Breast epithelium (tissue), 4 donors: Measurements from ENCODE around the gene TSHZ3. TPM values are rescaled to one million over a fixed set of nuclear protein-coding genes. Genes with fewer than 3 reads are reported as not detected.

Source experiments
- DNase-seq, 2 donors: peaks; one replicate each; pipeline ENCODE4 v3.0.0-alpha.2; 2019; ENCODE audit warnings: low spot score in 2 of 2
- H3K27ac ChIP-seq, 2 donors: fragments of 200-600 bp; sonication (generic) in 1 of 2; one replicate each; pipeline ENCODE4 v1.5.1; 2016 to 2019; ENCODE audit warnings: mild to moderate bottlenecking in 1 of 2
- H3K27me3 ChIP-seq, 2 donors: fragments of 200-600 bp; sonication (generic) in 1 of 2; one replicate each; pipeline versions ENCODE4 v1.5.1 to v1.6.0; 2017 to 2019; ENCODE audit warnings: control low read depth in 1 of 2, mild to moderate bottlenecking in 1 of 2
- H3K36me3 ChIP-seq: fragments of 200-600 bp; one replicate; pipeline ENCODE4 v1.5.1; 2019
- H3K4me1 ChIP-seq, 2 donors: fragments of 200-600 bp; sonication (generic); one replicate each; pipeline ENCODE4 v1.5.1; 2016 to 2019; ENCODE audit warnings: control low read depth in 1 of 2
- H3K4me3 ChIP-seq, 3 donors: fragments of 200-600 bp; sonication (generic); 1 replicate in 2 of 3; 2 replicates in 1 of 3; pipeline ENCODE4 v1.5.1; 2016 to 2019; ENCODE audit warnings: mild to moderate bottlenecking in 3 of 3, moderate library complexity in 2 of 3
- H3K9me3 ChIP-seq, 2 donors: fragments of 200-600 bp; sonication (generic) in 1 of 2; one replicate each; pipeline ENCODE4 v1.5.1; 2016 to 2019; ENCODE audit warnings: control low read depth in 1 of 2
- CTCF ChIP-seq, 3 donors: fragments of 450-650 bp; IDR thresholded peaks; one replicate each; pipeline ENCODE4 v1.5.1; 2016 to 2017; ENCODE audit warnings: antibody characterized with exemption in 3 of 3, mild to moderate bottlenecking in 3 of 3, moderate library complexity in 3 of 3
- POLR2A ChIP-seq: fragments of 450-650 bp; IDR thresholded peaks from one replicate; pipeline ENCODE4 v1.6.1; 2016; ENCODE audit warnings: antibody characterized with exemption, mild to moderate bottlenecking, moderate library complexity
- POLR2AphosphoS5 ChIP-seq, 3 donors: sonication (generic); formaldehyde crosslinking; IDR thresholded peaks; one replicate each; pipeline ENCODE4 v1.6.1; 2017; ENCODE audit warnings: antibody characterized with exemption in 3 of 3
- intact Hi-C: fragments of 100-400 bp; cut with DNase I; formaldehyde crosslinking; loops from one replicate; pipeline ENCODE4 v1.15.1; 2023; ENCODE audit warnings: low total_unique reads
- total RNA-seq, 3 donors: library from RNA; depleted of rRNA; stranded (reverse); fragments of >200 nt; gene quantifications; one replicate each; pipeline ENCODE4 v1.1.0, GENCODE V29; 2016

The TSHZ3 gene
- total RNA-seq, 3 donors from 2014 or later = 3.7 to 9.8 (median 8.3) TPM

GRCh38 chr19:31312677-31313244 lies 36.5 kb downstream of the TSHZ3 start:
- TF ChIP-seq POLR2A (no peak), CTCF (IDR thresholded peaks at IDR 0.05) (no peak), POLR2AphosphoS5 (IDR thresholded peaks at IDR 0.05) (no peak)
- H3K36me3 ChIP-seq = no peaks in the 10 kb centered on the region
- no peaks in the 10 kb centered on the region for H3K9me3 ChIP-seq
- peaks cover 0 to 6% of the 10 kb centered on the region in 2 donors for H3K4me1 ChIP-seq
- H3K27ac ChIP-seq = peak overlapping the region in 1 of 2 donors; percentile 63
- no peak overlapping the region for H3K4me3 ChIP-seq
- intact Hi-C loops = no loop called here
- no peaks in the 10 kb centered on the region for H3K27me3 ChIP-seq
- no peak for DNase-seq

GRCh38 chr19:31312009-31312676 lies 37.1 kb downstream of the TSHZ3 start:
- intact Hi-C loops = no loop called here
- peak overlapping the region in 1 of 2 donors; percentile 63 for H3K27ac ChIP-seq
- peaks cover 0 to 6% of the 10 kb centered on the region in 2 donors for H3K4me1 ChIP-seq
- H3K27me3 ChIP-seq = no peaks in the 10 kb centered on the region
- no peak for DNase-seq
- H3K9me3 ChIP-seq = no peaks in the 10 kb centered on the region
- TF ChIP-seq POLR2AphosphoS5 (IDR thresholded peaks at IDR 0.05) (no peak), POLR2A (no peak), CTCF (IDR thresholded peaks at IDR 0.05) (no peak)
- H3K36me3 ChIP-seq = no peaks in the 10 kb centered on the region
- no peak overlapping the region for H3K4me3 ChIP-seq

- no peak for DNase-seq
- H3K4me3 ChIP-seq = no peak overlapping the region
- no peaks in the 10 kb centered on the region for H3K36me3 ChIP-seq
- H3K4me1 ChIP-seq = no peaks in the 10 kb centered on the region
- TF ChIP-seq CTCF (IDR thresholded peaks at IDR 0.05) (no peak), POLR2AphosphoS5 (IDR thresholded peaks at IDR 0.05) (no peak), POLR2A (no peak)
- intact Hi-C loops = no loop called here
- no peaks in the 10 kb centered on the region for H3K9me3 ChIP-seq
- H3K27me3 ChIP-seq = no peaks in the 10 kb centered on the region
- H3K27ac ChIP-seq = no peak overlapping the region
Observed at GRCh38 chr19:31310432-31311133, 38.7 kb downstream of the TSHZ3 start.

GRCh38 chr19:31308781-31309180 lies 40.5 kb downstream of the TSHZ3 start:
- intact Hi-C loops = no loop called here
- no peak for TF ChIP-seq POLR2AphosphoS5 (IDR thresholded peaks at IDR 0.05)
- no peak for TF ChIP-seq POLR2A
- TF ChIP-seq CTCF (IDR thresholded peaks at IDR 0.05) = no peak
- no peak overlapping the region for H3K27ac ChIP-seq
- H3K36me3 ChIP-seq = no peaks in the 10 kb centered on the region
- H3K4me3 ChIP-seq = no peak overlapping the region
- H3K27me3 ChIP-seq = no peaks in the 10 kb centered on the region
- H3K9me3 ChIP-seq = no peaks in the 10 kb centered on the region
- DNase-seq = no peak
- H3K4me1 ChIP-seq = no peaks in the 10 kb centered on the region

- DNase-seq = no peak
- intact Hi-C loops = no loop called here
Observed at GRCh38 chr19:31307071-31307669, 42.1 kb downstream of the TSHZ3 start.

More at GRCh38 chr19:31307071-31307669, 42.1 kb downstream of the TSHZ3 start:
- no peaks in the 10 kb centered on the region for H3K4me1 ChIP-seq
- H3K36me3 ChIP-seq = no peaks in the 10 kb centered on the region
- no peaks in the 10 kb centered on the region for H3K9me3 ChIP-seq
- no peak overlapping the region for H3K27ac ChIP-seq
- TF ChIP-seq POLR2A = no peak
- no peak for TF ChIP-seq CTCF (IDR thresholded peaks at IDR 0.05)
- no peak for TF ChIP-seq POLR2AphosphoS5 (IDR thresholded peaks at IDR 0.05)
- H3K4me3 ChIP-seq = no peak overlapping the region
- H3K27me3 ChIP-seq = no peaks in the 10 kb centered on the region
